Stimulated activated CD4-positive, alpha-beta T cell treated with anti-CD3 and anti-CD28 coated beads, TNF-alpha, amount 100 ng/mL, for 48 hours (primary cell): ENCODE measurements around the gene SPANXN2.
"Not testable (repeated sequence)": the region's sequence is repeated elsewhere in the genome, so short reads cannot be mapped to it uniquely, and the experiment has no call there.

Experiments
- DNase-seq, 3 donors: peaks; one replicate each; pipeline ENCODE4 v3.0.0-alpha.2; 2020; ENCODE audit warnings: low read depth in 3 of 3

SPANXN2 gene, protein sequence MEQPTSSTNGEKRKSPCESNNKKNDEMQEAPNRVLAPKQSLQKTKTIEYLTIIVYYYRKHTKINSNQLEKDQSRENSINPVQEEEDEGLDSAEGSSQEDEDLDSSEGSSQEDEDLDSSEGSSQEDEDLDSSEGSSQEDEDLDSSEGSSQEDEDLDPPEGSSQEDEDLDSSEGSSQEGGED

DNA sequence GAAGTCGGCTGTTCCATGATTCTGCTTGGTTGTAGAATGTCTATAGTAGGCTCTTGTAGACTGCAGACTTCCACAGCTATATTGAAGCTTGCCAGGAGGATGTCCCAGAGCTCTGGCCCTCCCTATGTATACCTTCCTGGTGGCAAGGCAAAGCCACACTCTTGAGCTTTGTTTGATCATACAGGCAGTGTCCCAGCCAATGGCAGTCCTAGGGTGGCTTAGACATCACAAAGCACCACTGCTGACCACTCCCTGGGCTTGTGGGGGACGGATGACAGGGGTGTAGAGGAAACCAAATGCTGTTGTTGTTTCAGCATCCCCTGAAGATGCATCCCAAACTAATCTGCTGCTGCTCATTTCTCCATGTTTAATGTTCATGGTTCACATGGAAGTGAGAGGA lies at the start of gene SPANXN2:
Gene SPANXN2, minus strand, starts transcription at position 101 of the 400 bp plus-strand sequence. Its CDS starts 84 bp downstream, at position 17.
- not testable (repeated sequence) for DNase-seq

DNA sequence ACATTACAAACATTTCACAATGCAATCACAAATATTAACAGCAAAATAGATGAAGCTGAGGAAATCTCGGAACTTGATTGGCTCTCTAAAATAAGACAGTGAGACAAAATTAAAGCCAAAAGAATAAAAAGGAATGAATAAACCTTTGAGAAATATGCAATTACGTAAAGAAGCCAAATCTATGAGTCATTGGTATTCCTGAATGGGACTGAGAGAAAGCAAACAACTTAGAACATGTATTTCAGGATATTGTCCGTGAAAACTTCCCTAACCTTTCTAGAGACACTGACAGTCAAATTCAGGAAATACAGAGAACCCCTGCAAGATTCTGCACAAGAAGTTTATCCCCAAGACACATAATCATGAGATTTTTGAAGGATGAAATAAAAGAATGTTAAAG lies 48.4 kb upstream of the SPANXN2 start:
- DNase-seq: no peak

DNA sequence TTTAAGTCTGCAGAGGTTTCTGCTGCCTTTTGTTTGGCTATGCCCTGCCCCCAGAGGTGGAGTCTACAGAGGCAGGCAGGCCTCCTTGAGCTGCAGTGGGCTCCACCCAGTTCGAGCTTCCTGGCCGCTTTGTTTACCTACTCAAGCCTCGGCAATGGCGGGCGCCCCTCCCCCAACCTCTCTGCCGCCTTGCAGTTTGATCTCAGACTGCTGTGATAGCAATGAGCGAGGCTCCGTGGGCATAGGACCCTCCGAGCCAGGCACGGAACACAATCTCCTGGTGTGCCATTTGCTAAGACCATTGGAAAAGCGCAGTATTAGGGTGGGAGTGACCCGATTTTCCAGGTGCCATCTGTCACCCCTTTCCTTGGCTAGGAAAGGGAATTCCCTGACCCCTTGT lies 47.2 kb upstream of the SPANXN2 start:
- DNase-seq: not testable (repeated sequence)

DNA sequence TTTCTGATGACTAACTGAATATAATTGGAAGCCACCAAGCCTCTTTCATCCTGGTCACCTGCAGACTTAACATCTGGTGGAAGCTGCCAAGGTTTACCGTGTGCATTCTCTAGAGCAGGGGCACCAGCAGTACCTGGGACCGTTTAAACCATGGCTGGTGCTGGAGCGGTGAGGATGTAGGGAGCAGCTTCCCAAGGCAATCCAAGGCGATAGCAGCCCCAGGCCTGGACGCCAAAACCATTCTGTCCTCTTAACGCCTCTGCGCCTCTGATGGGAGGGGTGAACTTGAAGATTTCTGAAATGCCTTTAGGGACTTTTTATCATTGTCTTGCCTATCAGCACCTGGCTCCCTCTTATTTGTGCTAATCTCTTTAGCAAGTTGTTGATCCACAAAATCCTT lies 37.3 kb upstream of the SPANXN2 start:
- no peak for DNase-seq

DNA sequence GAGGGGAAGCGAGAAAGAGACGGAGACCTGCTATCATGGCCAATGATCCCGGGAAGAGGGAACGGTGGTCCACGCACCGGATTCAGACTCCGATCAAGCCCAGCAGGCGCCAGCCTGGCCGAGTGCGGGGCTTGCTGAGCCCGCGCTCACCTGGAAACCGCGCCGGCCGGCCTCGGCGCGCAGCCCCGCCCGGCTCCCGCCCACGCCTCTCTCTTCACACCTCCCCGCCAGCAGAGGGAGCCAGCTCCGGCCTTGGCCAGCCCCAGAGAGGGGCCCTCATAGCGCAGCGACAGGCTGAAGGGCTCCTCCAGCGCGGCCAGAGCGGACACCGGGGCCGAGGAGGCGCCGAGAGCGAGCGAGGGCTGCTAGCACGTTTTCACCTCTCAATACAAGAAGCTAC lies 36.8 kb upstream of the SPANXN2 start:
- no peak for DNase-seq

DNA sequence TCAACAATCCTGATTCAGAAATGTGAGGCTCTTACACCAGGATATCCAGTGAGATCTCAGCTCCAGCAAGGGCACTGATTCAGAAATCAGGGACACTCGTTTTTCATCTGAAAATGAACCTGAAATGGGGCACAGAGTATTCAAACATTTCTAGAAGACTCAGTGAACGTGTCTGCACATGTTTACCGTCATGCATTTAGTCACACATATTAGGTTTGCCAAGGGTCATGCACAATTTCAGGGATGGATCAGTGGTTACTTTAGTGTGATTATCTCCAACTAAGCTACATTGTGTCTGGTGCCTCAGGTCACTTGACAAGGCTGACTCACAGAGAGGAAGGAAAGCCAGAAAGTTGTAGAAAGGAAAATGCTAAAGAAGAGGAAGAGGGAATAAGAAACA lies 33.6 kb upstream of the SPANXN2 start:
- DNase-seq: no peak

DNA sequence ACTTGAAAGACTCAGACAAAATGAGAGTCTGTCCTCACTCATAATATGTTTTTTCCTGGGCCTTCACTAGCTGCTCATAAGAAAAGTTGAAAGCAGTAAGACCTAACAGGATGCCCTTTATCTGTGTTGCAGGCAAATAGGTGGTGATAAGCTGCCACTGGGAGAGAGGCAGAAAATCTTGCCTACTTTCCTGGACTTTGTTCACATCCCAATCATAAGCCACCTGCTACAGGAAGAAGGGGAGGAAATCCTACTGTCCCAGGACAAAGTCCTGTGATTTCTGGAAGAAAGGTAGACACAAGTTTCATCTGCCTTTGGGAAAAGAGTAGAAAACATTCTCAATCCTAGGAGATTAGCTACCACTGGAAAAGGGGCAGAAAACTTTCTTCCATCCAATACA lies 13.3 kb upstream of the SPANXN2 start:
- DNase-seq: no peak

DNA sequence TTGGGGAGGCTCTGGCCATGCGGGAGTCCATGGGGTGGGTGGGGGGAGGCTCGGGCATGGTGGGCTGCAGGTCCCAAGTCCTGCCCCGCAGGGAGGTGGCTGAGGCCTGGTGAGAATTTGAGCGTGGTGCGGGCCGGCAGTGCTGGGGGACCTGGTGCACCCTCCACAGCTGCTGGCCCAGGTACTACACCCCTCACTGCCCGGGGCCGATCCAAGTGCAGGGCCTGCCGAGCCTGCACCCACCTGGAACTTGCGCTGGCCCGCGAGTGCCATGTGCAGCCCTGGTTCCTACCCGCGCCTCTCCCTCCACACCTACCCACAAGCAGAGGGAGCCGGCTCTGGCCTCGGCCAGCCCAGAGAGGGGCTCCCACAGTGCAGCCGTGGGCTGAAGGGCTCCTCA lies 5.7 kb upstream of the SPANXN2 start:
- DNase-seq: no peak

DNA sequence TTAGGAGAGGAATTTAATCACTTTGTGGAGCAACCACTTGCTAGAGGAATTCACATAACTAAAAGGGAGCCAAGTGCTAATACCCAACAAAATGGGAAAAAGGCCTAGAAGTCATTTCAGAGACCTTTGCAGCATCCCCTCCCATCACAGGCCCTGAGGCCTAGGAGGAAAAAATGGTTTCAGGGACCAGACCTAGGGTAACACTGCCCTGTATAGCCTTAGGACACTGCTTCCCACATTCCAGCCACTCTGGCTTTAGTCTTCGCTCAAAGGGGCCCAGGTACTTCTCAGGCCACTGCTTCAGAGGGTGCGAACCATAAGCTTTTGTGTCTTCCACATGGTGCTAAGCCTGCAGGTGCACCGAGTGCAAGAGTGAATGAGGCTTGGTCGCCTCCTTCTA lies 19.1 kb downstream of the SPANXN2 start:
- no peak for DNase-seq

DNA sequence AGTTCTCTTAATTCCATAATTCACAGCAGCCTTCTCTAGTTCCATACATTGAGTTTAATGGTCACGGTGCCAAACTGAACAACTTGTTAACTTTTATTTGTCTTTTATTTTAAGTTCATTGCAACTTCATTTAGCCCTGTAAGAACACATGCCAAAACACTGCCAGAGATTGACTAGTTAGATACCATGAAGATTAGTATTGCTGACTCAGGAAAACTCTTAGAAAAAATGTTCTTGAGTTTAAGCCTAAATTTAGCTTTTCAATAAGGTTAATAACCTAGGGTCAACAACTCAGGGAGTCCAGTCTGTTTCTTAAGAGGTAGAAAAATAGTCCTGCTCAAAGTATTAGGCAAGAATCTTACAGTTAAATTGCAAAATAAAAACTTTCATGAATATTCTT lies 25.7 kb downstream of the SPANXN2 start:
- DNase-seq: no peak

DNA sequence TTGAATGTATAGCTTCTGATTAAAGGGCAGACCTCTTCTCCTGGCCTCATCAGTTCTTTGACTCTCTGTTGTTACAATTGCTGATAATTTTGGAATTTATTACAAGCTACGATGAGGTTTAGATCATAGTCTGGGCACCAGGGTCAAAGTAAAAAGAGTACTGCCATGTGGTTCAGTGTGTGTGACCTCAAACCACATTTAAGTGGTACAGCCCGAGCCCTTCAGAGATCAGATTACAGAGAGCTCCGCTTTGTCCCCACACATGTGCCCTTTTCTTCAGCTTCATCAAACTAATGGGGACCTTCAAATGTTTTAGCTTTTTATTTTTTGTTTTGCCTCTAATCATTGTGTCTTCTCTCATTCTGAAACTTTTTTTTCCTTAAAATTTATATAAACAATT lies 37.1 kb downstream of the SPANXN2 start:
- DNase-seq: no peak

DNA sequence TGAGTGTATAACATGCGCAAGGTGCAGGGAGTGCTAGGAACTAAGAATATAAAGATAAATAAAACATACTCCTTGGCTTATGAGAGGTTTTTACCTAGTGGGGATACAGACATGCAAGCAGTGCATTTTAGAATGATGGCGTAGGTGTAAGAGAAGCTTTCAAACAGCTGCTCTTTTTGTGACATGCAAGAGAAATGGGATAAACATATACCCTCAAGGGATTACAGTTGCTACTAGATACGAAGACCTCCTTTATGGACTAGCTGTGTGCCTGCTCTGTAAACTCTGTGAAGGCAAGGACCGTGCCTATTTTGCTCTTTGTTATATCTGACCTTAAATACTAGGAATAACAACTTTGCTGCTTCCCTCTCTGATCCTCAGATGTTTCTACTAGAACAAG lies 45.6 kb downstream of the SPANXN2 start:
- DNase-seq: no peak

DNA sequence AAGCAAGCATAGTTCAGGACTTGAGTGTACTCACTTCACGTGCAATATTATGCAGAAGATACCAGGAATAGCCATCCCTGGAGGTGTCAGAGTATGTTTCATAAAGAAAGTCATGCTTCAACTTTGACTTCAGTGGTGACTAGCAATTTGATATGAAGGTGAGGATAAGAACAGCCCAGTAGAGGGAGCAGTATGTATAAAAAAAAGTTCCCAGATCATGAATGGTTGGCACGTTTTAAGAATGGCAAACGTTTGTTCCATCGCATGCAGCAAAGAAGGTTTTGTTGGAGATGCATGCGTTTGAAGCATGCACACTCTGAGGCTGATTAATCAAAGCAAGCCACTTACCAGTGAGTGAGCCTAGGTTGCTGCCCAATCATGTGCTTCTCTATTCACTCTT lies 51.2 kb downstream of the SPANXN2 start:
- DNase-seq: no peak

DNA sequence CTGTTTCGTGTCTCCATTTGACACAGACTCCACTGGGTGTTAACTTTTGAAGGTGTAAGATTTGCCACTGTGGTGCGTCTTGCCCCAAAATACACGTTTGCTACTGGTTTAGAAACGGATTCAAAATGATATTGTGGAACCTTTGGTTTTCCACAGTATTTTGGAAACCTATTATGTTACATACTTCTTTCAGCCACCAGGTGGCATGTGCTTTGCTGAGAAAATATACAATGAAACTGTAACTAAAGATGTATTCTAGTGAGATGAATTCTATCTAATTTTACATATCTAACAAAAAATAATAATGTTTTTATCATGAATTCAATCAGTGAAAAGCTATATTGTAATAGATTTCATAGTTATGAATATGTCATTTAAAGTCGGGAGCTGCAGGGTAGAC lies 56.2 kb downstream of the SPANXN2 start:
- DNase-seq: no peak

DNA sequence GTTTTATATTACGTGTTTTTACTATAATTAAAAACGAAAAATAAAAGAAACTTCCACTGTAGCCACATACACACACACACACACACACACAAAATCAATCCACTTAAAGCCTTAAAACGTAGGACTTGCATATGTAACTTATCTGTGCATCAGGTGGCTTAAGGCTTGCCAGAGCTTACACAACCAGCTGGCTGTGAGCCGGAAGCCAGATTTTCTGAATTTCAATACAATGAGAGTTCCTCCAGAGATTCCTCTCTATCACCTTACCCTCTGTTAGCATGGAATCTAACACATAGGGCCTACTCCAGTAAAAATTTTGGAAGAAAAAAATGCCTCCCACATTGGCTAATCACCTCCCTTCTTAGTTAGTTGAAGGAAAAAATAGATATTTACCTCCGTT lies 56.8 kb downstream of the SPANXN2 start:
- no peak for DNase-seq
